GM20000 (cell line): ENCODE data around the gene SLC6A12.

ENCODE experiments used
- DNase-seq: peaks from one replicate; pipeline ENCODE4 v3.0.0; 2012; ENCODE audit warnings: low spot score
- TF ChIP-seq, protein P1 (sequence below): IDR thresholded peaks from 2 replicates; pipeline ENCODE4 v1.5.1; 2012; ENCODE audit warnings: mild to moderate bottlenecking, control low read depth; ENCODE audit errors: extremely low read depth, missing control alignments

The SLC6A12 gene

DNA sequence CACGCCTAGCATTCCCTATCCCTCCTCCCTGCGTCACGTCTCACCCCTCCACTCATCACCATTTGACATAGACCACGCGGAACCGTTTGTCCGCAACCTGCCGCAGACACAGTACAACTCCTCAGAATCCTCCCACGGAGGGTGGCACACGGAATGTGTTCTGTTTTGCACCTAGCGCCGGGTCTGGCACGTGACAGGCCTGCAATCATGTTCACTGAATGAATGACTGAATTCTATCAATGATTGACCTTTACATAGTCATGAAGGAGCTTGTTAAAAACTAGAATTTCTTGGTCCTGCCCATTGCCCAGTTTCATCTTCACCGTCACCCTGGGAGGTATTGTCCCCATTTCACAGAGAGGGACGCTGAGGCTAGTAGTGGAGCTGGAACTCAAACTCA lies 4.7 kb downstream of the SLC6A12 start:
- DNase-seq: no peak
- TF ChIP-seq, protein P1, sequence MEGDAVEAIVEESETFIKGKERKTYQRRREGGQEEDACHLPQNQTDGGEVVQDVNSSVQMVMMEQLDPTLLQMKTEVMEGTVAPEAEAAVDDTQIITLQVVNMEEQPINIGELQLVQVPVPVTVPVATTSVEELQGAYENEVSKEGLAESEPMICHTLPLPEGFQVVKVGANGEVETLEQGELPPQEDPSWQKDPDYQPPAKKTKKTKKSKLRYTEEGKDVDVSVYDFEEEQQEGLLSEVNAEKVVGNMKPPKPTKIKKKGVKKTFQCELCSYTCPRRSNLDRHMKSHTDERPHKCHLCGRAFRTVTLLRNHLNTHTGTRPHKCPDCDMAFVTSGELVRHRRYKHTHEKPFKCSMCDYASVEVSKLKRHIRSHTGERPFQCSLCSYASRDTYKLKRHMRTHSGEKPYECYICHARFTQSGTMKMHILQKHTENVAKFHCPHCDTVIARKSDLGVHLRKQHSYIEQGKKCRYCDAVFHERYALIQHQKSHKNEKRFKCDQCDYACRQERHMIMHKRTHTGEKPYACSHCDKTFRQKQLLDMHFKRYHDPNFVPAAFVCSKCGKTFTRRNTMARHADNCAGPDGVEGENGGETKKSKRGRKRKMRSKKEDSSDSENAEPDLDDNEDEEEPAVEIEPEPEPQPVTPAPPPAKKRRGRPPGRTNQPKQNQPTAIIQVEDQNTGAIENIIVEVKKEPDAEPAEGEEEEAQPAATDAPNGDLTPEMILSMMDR: no peak

DNA sequence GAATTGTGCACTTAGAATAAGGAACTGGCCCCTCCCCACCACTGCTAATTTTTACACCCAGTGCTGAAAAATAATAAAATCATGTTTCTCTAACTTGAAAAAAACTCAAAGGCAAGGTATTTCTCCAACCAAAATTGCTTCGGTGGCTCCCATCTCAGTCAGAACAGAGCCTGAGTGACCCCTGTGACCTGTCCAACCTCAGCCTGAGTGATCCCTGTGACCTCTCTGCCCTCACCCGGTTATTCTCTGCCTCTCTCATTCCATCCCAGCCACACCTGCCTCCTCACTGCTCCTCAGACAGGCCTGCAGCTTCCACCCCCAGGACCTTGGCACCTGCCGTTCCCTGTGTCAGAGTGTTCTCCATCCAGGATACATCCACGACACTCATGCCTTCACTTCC lies 5.1 kb downstream of the SLC6A12 start:
- no peak for DNase-seq
- TF ChIP-seq, protein P1: no peak

DNA sequence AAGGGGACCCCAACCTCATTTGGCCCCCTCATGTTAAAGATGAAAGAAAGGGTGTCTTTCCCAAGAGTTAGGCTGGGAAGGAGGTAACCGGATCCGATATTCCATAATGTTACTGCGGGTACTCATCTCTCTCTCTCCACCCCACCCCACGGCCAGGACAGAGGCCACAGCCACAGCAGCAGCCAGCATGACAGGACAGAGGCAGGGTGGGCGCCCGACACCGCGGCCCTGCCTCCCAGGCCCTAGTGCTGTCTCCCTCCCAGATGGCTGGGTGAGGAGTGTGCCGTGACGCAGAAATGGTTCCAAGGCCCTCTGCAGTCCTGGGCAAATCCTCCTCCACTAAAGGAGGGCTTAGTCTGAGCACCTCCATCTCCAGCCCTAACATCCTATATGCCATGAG lies 6.2 kb downstream of the SLC6A12 start:
- DNase-seq: no peak
- TF ChIP-seq, protein P1: no peak

DNA sequence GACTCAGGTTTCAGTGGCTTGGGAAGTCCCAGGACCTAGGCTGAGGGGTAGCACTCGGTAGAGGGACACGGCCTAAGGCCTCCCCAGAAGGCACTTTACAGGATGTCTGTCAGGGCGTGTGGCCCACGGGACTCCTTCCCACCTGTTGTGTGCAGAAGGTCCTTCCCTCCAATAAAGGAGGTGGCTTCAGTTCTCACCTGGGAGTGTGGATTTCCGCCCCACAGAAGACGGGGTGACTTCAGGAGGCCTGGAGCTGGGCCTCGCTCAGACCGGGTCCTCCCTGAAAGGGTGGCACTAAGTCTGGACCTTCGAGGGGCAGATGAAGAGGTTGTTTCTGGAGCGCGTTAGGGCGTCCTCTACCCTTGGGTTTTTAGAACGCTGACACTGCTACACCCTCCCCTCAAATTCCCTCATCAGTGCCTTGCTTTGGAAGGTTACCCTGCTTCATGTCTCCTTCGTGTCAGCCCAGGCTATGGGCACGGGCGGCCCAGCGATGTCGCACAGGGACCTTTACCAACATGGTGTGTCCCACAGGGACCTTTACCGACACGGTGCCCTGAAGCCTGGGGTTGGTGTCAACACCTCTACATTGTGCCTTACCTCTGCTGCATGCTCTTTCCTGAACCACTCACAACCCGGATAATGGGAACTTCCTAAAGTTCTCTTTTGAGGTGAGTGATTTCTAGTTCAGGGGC lies 7.1 kb downstream of the SLC6A12 start:
- TF ChIP-seq, protein P1: no peak
- no peak for DNase-seq

DNA sequence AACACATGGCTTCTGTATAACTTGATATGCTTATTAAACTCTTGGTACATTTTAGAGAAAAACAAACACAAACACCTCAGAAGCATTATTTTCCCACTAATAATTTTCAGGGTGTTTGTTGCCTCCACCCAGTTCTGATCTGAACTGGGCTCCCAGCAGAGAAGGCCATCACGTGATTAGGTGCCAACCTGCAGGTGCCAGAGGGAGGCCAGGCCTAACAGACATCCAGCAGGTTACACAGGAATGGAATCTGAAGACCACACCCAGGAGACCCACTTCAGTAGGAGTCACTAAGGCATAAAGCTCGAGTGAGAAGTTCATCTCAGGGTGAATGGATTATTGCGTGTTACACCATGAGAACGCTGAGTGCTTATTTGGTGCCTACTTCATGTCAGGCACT lies 8.9 kb downstream of the SLC6A12 start:
- no peak for DNase-seq
- TF ChIP-seq, protein P1: no peak

DNA sequence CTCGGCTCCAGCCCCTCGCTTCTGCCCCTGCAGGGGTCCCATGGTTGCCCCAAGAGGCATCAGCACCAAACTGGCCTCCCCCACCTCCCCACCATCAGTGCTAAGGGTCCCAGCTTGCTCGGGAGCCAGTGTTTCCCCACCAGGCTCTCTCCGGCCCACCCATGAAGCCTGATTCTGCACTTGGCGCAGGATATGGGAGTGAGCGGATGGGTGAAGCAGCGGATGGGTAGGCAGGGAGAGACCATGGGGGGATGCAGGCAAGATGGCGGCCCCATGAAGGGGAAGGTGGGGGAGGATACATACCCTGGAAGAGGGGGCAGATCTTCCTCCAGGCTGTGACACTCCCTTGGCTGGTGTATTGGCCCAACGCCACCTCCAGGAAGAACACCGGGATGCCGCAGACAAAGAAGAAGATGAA lies 9.7 kb downstream of the SLC6A12 start:
- TF ChIP-seq, protein P1: no peak
- DNase-seq: no peak

DNA sequence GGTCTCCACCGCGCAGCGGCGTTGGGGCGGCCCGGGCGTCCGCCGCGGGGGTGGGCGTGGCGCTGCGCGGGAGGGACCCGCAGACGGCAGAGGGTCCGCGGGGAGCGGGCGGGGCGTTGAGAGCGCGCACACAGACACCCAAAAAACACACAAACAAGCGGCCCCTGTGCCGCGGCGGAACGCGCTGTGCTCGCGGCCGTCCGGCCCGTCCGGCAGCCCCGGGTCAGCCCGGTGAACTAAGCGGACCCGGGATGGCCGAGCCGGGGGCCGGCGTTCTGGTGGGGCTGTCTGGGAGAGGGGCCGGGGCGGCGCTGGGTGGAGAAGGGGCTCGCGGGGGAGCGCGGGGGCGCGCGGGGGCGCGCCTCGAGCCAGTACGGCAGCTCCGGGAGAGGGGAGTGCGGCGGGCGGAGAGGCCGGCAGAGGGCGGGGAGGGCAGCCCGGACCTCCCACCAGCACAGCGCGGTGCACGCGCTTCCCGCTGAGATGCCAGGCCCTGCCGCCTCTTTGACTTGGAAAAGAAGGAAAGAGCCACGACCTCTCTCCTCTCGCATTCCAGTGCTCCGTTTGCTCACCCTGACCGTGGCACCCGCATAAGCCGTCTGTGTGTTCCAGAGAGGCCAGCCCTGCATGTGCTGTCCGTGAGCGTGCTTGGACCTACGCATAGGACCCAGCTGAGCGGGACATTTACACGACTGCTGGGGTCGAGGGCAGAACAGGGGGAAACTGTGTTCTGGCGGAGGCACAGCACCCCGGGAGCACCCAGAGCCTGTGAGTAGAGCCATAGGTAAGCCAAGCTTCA lies 10.3 kb downstream of the SLC6A12 start:
- no peak for DNase-seq
- TF ChIP-seq, protein P1: no peak
